Spleen (tissue), 7 donors: ENCODE data around the gene STAC.

Source experiments
- CTCF ChIP-seq, 11 experiments: fragments of 200-600 bp in 7 of 11; fragments of 450-650 bp in 4 of 11; sonication (generic) in 4 of 11; IDR thresholded peaks in 8 of 11; conservative IDR thresholded peaks in 3 of 11; 1 replicate in 7 of 11; 2 replicates in 4 of 11; pipeline versions ENCODE4 v1.4.0 to v1.8.0; 2016 to 2021; ENCODE audit warnings: antibody characterized with exemption in 11 of 11, inconsistent platforms in 4 of 11, mild to moderate bottlenecking in 1 of 11
- POLR2A ChIP-seq, 3 donors: fragments of 450-650 bp; IDR thresholded peaks; one replicate each; pipeline ENCODE4 v1.5.1; 2017; ENCODE audit warnings: antibody characterized with exemption in 3 of 3, mild to moderate bottlenecking in 1 of 3
- POLR2AphosphoS5 ChIP-seq, 3 donors: sonication (generic); formaldehyde crosslinking; IDR thresholded peaks; one replicate each; pipeline ENCODE4 v1.5.1; 2017; ENCODE audit warnings: antibody characterized with exemption in 3 of 3
- donor health status: DM: no; HTN: no; CAD: no; lungs with moderate emphysema.
- donor health status: DM: no; HTN: no; CAD: no.
- donor health status: DM: no; HTN: no; CAD: no.

GRCh38 chr3:36512555-36512954 is 132.3 kb downstream of the STAC start:
- TF ChIP-seq CTCF (IDR thresholded peaks at IDR 0.05 in 8 of 11, conservative IDR thresholded peaks at IDR 0.05 in 3 of 11) (no peak), POLR2A (IDR thresholded peaks at IDR 0.05) (no peak), POLR2AphosphoS5 (IDR thresholded peaks at IDR 0.05) (no peak)
